Measurements from ENCODE around the gene CYP2R1.
A peak's percentile ranks its signal among the peaks of the same experiment; 100 is the strongest.
"Not testable (repeated sequence)": the region's sequence is repeated elsewhere in the genome, so short reads cannot be mapped to it uniquely, and the experiment has no call there.

Gene CYP2R1

DNA sequence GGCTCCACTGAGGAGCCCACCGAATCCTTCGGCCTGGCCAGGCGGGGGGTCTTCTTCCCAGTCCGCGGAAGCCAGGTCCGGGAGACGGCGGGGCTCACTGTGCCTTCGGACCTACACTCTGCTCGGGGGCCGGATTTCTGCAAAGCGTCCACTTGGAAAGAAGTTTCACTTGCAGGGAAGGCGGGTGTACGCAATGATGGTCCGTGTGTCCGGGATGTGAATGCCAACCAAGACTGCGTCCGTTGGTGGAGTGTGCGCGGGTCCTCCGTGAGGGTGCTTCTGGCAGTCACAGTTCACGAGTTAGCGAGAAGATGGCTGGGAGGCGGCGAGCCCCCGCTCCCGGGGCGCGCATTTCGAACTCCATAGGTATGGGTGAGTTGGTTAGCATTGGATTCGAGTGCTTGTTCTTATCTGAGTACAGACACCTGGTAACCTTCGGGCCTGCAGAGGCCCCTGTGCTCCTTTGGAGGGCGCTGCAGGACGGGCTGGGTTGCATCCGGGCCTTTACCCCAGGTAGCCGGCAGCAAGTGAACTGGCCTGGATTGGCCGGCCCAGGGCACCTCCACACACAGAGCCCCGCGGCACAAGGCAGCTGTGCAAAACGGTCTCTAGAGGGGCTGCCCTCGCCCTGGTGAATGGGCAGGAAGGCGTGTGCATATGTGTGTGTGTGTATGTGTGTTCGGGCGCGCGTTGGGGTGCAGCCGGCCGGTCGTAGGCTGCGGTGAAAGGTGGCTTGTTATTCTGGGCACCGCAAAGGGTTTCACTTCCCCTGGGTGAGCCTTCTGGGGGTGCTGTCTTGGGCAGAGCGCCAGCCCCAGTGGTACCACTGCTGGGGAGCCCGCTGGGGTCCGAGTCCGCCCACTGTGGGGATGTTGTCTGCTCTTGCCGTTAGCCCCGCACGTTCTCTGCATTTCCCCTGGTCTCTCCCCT, 13.3 kb upstream of the CYP2R1 start:
- DNase-seq (peak; percentile 75), ATAC-seq (peak; percentile 57)
- Mint-ChIP-seq H3K27ac (peak overlapping the region; percentile 74), H3K4me1 (peaks cover 40% of the 10 kb centered on the region), H3K4me3 (peak overlapping the region; percentile 87), H3K27me3 (no peaks in the 10 kb centered on the region), H3K9me3 (no peaks in the 10 kb centered on the region), H3K36me3 (ENCODE audit: low read depth) (no peaks in the 10 kb centered on the region)

DNA sequence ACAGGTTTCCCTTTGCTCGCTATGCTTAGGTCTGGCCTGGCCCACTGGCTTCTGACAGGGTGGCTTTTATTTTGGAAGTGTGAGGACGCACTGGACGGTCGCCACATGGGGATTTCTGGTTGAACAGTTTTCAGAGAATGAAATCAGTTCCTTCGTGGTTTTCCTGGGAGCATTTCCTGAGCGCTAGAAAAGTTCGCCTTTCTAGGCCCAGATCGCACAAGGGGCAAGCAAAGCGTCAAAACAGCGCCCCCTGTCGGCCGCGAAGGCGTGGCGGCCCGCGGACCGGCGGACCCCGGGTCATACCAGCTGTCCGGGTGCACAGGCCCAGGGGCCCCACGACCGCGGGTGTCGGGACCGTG, 12.7 kb upstream of the CYP2R1 start:
- ATAC-seq: peak; percentile 39
- Mint-ChIP-seq H3K4me1 (peaks cover 40% of the 10 kb centered on the region), H3K27me3 (no peaks in the 10 kb centered on the region), H3K27ac (peak overlapping the region; percentile 70), H3K9me3 (no peaks in the 10 kb centered on the region), H3K36me3 (ENCODE audit: low read depth) (no peaks in the 10 kb centered on the region), H3K4me3 (peak overlapping the region; percentile 87)
- DNase-seq: peak; percentile 92

DNA sequence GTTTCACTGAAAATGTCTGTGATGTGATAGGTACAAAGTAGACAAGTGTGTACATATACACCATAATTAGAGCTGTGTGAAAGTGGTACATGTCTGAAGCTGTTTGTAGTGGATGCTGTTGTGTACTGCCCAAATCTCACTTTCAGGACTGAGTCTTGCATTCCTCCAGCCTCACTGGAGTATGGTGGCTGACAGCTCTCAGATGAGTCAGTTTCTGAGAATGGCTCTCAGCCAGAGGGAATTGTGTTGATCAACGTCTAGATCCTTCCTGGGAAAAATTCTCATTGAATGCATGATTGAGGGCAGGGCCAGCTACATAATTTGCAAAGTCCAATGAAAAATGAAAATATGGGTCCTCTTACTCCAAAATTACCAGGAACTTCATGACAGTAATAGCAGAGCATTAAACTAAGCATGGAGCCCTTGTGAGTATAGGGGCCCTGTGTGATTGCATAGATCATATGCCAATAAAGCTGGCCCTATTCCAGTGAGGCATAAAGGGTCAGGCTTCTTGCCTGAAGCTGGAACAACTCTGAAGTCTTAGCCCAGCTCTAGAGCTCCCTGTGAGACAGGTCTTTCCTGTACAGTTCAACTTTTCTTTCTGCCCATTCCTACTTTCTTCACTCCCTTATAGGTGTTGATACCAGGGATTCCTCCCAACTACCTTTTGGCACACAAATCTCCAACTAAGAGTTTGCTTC, 10.8 kb upstream of the CYP2R1 start:
- ATAC-seq (no peak), DNase-seq (no peak)
- no peak overlapping the region for H3K4me3 Mint-ChIP-seq

DNA sequence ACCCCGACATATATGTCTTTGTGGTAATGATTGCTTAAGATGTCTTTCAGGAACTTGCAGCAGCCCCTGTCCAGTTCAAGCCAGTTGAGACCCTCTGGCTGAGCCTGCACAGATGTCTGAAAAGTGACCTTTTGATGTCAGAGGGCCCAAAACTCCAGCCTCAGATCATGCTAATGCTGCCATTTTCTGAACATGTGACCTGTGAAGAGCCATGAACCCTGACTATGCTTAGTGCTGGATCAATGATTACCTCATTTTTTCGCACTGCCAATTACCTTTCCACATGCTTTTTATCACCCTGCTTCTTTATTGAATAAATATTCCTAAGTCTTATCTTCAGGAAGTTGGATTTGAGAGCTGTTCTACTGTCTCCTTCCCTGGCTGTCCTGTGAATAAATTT, 6.9 kb upstream of the CYP2R1 start:
- Mint-ChIP-seq H3K4me3 (no peak overlapping the region), H3K27me3 (no peaks in the 10 kb centered on the region), H3K36me3 (ENCODE audit: low read depth) (no peaks in the 10 kb centered on the region), H3K27ac (no peak overlapping the region), H3K9me3 (no peaks in the 10 kb centered on the region), H3K4me1 (peaks cover 16% of the 10 kb centered on the region)
- no peak for DNase-seq
- ATAC-seq: no peak

More for the DNA sequence above, 10.8 kb upstream of the CYP2R1 start:
- Mint-ChIP-seq H3K27ac (no peak overlapping the region), H3K27me3 (no peaks in the 10 kb centered on the region), H3K4me1 (peaks cover 28% of the 10 kb centered on the region), H3K36me3 (ENCODE audit: low read depth) (no peaks in the 10 kb centered on the region), H3K9me3 (no peaks in the 10 kb centered on the region)

DNA sequence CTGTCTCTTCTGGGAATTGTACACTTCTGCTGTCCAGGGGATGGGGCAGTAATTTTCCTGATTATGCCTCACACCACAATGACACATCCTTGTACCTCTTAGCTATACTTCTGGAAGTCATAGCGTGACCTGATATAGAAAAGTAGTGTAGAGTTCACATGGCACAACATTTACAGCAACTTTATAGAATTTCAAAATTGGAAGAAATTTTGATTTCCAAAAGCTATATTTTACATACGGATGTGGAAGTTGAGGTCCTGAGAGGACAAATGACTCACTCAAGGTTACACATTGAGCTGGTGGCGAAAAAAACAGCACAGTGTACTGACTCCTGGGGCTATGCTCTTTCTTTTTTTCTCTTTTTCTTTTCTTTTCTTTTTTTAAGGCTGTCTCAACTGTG, 6.3 kb upstream of the CYP2R1 start:
- no peak overlapping the region for H3K4me3 Mint-ChIP-seq
- no peak for ATAC-seq
- no peaks in the 10 kb centered on the region for H3K36me3 Mint-ChIP-seq (ENCODE audit: low read depth)
- no peak overlapping the region for H3K27ac Mint-ChIP-seq
- no peaks in the 10 kb centered on the region for H3K9me3 Mint-ChIP-seq
- H3K4me1 Mint-ChIP-seq: peaks cover 20% of the 10 kb centered on the region
- no peaks in the 10 kb centered on the region for H3K27me3 Mint-ChIP-seq
- no peak for DNase-seq

DNA sequence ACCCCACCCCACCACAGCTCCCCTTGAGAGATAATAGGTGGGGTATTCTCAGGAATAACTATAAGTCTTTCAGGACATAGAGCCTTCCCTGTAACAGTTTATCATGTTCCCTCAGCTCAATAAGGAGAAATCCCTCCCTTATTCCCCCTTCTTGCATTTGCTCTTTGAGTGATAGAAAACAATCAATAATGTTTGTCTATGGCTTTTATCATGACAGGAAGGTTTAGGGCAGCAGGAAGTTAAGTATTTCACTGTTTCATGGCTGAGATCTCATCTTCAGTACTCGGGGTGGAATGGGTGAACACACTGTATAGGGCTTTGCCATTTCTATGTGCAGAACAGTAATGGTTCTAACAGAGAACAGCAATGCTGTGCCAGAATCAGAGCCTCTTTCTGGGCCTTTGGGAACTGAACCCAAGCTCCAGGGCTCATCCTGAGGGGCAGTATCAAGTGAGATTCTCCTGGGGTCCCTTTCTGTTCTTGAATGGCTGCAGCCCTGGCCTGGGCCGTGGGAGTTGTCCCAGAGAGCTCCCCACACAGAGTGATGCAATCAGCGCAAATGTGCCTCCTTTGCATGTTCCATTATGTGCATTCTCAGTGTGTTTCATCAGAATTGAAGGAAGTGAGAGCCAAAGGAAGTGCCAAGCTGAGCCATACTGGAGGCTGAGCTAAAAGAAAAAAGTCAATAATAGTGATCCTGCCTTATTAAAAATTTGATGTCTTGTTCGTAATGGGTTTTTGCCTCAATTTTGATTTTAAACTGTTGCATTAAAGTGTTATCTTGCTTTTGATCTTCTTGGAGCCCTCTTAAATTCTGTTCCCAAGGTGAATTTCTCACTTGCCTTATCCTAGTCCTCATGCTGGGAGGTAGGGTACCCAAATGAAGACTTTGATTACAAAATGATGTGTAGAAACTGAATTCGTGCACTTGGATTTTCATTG, 2.9 kb upstream of the CYP2R1 start:
- Mint-ChIP-seq H3K9me3 (no peaks in the 10 kb centered on the region), H3K4me3 (no peak overlapping the region), H3K36me3 (ENCODE audit: low read depth) (peaks cover 7% of the 10 kb centered on the region), H3K4me1 (peaks cover 46% of the 10 kb centered on the region), H3K27ac (peak overlapping the region; percentile 72), H3K27me3 (no peaks in the 10 kb centered on the region)
- DNase-seq (no peak), ATAC-seq (no peak)

DNA sequence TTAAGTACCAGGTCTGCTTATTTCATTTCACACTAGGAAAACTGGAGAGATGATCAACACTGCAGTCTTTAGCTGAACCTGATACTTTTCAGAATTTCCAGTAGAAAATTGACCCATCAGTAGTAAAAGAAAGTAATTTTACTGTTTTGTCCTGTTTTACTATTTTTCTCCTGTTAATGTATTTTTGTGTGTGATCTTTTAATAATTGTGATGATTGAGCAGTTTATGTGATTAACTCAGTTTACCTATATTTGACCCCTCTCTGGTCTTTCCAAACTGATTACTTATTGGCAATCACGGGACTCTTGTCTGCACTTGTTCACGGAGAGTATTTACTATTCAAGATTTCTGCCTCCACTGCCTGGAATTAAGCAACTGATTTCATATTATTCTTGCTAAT, 546 bp upstream of the CYP2R1 start:
- Mint-ChIP-seq H3K27me3 (no peaks in the 10 kb centered on the region), H3K4me3 (peak overlapping the region; percentile 92), H3K4me1 (peaks cover 67% of the 10 kb centered on the region), H3K36me3 (ENCODE audit: low read depth) (peaks cover 13% of the 10 kb centered on the region), H3K27ac (peak overlapping the region; percentile 79), H3K9me3 (peaks cover 5% of the 10 kb centered on the region)
- no peak for DNase-seq
- ATAC-seq: no peak

DNA sequence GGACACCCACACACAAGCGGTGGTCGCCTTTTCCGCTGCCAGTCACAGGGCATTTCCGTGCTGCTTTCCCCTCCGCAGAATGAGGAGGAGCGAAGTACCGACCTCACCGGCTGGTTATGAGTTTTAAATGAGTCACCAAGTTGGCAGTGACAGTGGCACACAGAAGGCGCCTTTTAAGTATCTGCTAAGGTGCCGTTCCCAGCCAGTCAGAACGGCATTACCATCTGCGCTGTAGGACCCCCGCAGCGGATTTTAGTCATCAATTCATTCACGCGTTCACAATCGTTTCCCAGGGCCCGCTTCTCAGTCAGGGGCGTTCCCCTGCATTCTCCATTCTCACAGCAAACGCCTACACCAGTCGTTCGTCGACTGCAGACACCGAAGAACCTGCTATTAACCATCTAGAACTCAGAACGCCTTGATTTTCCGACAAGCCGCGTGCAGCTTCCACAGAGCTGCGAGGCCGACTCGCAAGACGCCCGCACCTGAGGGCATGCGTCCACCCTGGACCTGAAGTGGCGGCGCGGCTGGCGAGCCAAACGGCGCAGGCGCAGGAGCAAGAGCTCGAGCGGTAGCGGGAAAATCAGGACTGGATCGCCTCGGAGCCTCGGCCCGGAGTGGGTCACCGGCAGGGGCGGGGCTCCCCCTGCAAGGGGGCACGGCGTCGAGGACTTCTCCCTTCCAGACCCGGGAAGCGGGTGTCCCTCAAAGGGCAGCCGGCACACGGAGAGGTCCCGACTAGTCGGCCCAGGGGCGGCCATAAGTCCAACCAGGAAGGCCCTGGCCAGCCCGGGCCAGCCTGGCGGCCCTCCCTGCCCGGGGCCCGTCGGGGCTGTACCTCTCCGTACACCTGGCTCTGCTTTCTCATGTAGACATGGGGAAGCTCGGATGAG, 642 bp downstream of the CYP2R1 start:
- H3K4me1 Mint-ChIP-seq: peaks cover 70% of the 10 kb centered on the region
- peaks cover 6% of the 10 kb centered on the region for H3K9me3 Mint-ChIP-seq
- DNase-seq: peak; percentile 85
- peak overlapping the region; percentile 92 for H3K4me3 Mint-ChIP-seq
- ATAC-seq: peak; percentile 87
- H3K36me3 Mint-ChIP-seq (ENCODE audit: low read depth): peaks cover 15% of the 10 kb centered on the region
- H3K27me3 Mint-ChIP-seq: no peaks in the 10 kb centered on the region
- peak overlapping the region; percentile 100 for H3K27ac Mint-ChIP-seq

DNA sequence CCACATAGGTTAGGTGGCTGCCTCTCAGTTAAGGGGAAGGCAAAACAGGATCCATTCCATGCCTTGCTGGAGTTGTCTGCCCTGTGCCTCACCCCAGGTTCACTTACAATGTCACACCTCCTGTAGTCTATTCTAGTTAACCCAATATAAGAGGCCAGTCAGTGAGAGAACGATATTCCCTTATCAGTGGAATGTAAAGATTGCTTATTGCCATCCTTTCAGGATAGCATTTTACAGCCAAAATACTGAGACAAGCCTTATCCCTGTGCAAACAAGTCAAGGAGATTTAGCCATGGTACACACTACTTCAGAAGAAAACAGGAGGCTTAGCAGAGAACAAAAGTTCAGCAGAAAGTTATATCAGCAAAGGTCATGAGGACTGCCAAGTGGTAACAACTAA, 5.5 kb downstream of the CYP2R1 start:
- no peak for ATAC-seq
- Mint-ChIP-seq H3K4me1 (peaks cover 42% of the 10 kb centered on the region), H3K36me3 (ENCODE audit: low read depth) (peaks cover 25% of the 10 kb centered on the region), H3K27ac (no peak overlapping the region), H3K27me3 (no peaks in the 10 kb centered on the region), H3K9me3 (peaks cover 13% of the 10 kb centered on the region), H3K4me3 (no peak overlapping the region)
- DNase-seq: no peak

DNA sequence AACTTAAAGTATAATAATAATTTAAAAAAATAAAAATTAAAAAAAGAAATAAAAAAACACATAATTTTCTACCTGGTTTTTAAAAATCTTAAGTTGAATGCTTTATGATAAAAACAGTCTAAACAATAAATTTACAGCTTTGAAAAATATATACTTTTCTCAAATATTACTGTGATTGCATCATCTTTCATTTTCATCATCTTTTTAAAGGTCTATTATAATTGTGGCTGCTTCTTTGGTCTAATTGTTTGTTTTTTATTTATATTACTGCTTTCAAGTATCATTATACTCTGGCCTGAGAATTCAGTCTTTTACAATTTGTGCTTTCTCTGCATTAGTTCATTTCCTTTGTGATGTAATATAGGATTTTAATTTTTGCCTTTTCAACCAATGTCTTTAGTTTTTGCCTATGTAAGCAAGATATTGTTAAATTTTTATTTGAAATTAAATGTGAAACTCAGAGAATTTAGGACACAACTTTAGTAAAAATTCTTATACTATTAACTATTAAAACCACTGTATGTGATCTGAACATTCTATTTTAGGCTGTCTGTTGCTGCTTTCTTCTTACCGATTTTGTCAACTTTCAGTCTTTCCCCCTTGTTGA, 7.3 kb downstream of the CYP2R1 start:
- Mint-ChIP-seq H3K4me1 (peaks cover 27% of the 10 kb centered on the region), H3K27ac (no peak overlapping the region), H3K36me3 (ENCODE audit: low read depth) (peaks cover 34% of the 10 kb centered on the region), H3K27me3 (no peaks in the 10 kb centered on the region), H3K9me3 (peaks cover 13% of the 10 kb centered on the region), H3K4me3 (no peak overlapping the region)
- DNase-seq (no peak), ATAC-seq (no peak)

DNA sequence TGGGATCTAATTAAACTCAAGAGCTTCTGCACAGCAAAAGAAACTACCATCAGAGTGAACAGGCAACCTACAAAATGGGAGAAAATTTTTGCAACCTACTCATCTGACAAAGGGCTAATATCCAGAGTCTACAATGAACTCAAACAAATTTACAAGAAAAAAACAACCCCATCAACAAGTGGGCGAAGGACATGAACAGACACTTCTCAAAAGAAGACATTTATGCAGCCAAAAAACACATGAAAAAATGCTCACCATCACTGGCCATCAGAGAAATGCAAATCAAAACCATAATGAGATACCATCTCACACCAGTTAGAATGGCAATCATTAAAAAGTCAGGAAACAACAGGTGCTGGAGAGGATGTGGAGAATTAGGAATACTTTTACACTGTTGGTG, 8.3 kb downstream of the CYP2R1 start:
- not testable (repeated sequence) for H3K4me3 Mint-ChIP-seq, DNase-seq, H3K27me3 Mint-ChIP-seq, ATAC-seq, H3K27ac Mint-ChIP-seq
- peaks cover 16% of the 10 kb centered on the region for H3K4me1 Mint-ChIP-seq
- peaks cover 40% of the 10 kb centered on the region for H3K36me3 Mint-ChIP-seq (ENCODE audit: low read depth)
- H3K9me3 Mint-ChIP-seq: peaks cover 13% of the 10 kb centered on the region

DNA sequence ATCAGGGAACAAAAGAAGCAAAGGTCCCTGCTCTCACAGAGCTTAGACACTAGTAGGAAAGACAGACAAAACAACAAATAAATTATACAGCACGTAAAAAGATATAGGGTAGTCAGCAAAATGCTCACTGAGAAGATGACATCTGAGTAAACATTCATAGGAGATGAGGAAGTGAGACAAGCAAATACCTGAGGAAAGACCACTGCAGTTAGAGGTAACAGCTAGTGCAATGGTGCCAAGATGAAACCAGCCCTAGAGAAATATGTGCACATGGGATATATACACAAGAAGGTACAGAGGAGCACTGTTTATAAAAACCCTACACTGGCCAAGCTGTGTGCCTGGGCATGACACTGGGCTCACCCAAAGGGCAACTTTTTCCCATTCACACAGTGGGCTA, 9.8 kb downstream of the CYP2R1 start:
- Mint-ChIP-seq H3K27ac (no peak overlapping the region), H3K4me1 (peaks cover 4% of the 10 kb centered on the region), H3K36me3 (ENCODE audit: low read depth) (peaks cover 45% of the 10 kb centered on the region), H3K27me3 (no peaks in the 10 kb centered on the region), H3K4me3 (no peak overlapping the region), H3K9me3 (peaks cover 8% of the 10 kb centered on the region)
- ATAC-seq: no peak
- DNase-seq: no peak

DNA sequence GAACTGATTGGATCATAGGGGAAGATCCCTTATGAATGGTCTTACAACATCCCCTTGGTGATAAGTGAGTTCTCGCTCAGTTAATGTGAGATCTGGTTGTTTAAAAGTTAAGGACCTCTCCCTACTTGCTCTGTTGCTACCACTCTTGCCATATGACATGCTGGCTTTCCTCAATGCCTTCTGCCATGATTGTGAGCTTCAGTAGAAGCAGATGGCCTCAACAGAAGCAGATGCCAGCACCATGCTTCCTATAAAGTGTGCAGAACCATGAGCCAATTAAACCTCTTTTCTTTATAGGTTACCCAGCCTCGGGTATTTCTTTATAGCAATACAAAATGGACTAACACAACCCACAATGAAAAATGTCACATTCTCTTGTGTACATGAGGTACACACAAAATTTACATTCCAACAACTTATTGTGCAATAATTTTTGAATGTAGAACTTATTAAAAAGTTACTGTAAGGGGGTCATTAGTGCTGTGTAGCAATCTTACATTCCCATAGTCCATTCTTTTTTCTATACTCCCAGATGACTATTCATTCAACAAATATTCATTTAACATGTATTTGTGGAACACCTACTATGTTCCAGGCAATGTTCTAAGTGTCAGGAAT, 10.3 kb downstream of the CYP2R1 start:
- Mint-ChIP-seq H3K9me3 (peaks cover 8% of the 10 kb centered on the region), H3K27me3 (no peaks in the 10 kb centered on the region), H3K4me1 (peaks cover 4% of the 10 kb centered on the region), H3K4me3 (no peak overlapping the region), H3K36me3 (ENCODE audit: low read depth) (peaks cover 46% of the 10 kb centered on the region), H3K27ac (no peak overlapping the region)
- no peak for DNase-seq
- no peak for ATAC-seq

All from activated naive CD8-positive, alpha-beta T cell treated with anti-CD3 and anti-CD28 coated beads, Interleukin-2, amount 50 U/mL, for 24 hours (primary cell).